Measurements from ENCODE around the gene CDX2. TPM values are rescaled to one million over a fixed set of nuclear protein-coding genes. Genes with fewer than 3 reads are reported as not detected.

Gene CDX2
- total and polyA plus RNA-seq, 10 of the 15 experiments (the other 5 are each of a cell fraction or from before 2014, with no cell fraction given): 0.15 TPM; not detected in 9

DNA sequence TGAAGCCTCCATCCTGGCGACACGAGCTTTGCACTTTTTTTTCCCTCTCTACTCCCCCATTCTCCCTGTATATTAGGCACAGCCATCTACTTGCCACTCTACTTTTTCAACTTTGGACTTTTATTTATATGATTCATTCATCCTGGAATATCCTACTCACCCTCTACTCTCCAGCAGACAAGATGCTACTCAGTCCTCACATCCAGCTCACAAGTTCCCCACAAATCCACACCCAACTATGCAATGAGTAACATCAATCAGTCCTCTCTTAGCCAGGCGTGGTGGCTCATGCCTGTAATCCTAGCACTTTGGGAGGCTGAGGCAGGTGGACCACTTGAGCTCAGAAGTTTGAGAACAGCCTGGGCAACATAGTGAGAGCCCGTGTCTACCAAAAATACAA, 43.3 kb upstream of the CDX2 start:
- SMC1A ChIA-PET (ENCODE audit: uncharacterized antibody, unreplicated experiment): interaction anchor here (0.6 to 2.6 kb wide), 9 partner anchors 9 to 127 kb away, joined by 3 to 9 read pairs (median 4); no protein-coding TSS in a partner anchor
- TF ChIP-seq HDGF (IDR thresholded peaks at IDR 0.05) (no peak), STAT1 (conservative IDR thresholded peaks at IDR 0.05) (no peak), CHD2 (IDR thresholded peaks at IDR 0.05; ENCODE audit: borderline replicate concordance, low read depth, low read length) (no peak), PAX8 (IDR thresholded peaks at IDR 0.05) (no peak), ZNF217 (IDR thresholded peaks at IDR 0.05) (no peak)
- TF ChIP-seq, protein P1, sequence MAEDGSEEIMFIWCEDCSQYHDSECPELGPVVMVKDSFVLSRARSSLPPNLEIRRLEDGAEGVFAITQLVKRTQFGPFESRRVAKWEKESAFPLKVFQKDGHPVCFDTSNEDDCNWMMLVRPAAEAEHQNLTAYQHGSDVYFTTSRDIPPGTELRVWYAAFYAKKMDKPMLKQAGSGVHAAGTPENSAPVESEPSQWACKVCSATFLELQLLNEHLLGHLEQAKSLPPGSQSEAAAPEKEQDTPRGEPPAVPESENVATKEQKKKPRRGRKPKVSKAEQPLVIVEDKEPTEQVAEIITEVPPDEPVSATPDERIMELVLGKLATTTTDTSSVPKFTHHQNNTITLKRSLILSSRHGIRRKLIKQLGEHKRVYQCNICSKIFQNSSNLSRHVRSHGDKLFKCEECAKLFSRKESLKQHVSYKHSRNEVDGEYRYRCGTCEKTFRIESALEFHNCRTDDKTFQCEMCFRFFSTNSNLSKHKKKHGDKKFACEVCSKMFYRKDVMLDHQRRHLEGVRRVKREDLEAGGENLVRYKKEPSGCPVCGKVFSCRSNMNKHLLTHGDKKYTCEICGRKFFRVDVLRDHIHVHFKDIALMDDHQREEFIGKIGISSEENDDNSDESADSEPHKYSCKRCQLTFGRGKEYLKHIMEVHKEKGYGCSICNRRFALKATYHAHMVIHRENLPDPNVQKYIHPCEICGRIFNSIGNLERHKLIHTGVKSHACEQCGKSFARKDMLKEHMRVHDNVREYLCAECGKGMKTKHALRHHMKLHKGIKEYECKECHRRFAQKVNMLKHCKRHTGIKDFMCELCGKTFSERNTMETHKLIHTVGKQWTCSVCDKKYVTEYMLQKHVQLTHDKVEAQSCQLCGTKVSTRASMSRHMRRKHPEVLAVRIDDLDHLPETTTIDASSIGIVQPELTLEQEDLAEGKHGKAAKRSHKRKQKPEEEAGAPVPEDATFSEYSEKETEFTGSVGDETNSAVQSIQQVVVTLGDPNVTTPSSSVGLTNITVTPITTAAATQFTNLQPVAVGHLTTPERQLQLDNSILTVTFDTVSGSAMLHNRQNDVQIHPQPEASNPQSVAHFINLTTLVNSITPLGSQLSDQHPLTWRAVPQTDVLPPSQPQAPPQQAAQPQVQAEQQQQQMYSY (CRISPR knock-in tag; IDR thresholded peaks at IDR 0.05): no peak
- TF ChIP-seq, protein P2, sequence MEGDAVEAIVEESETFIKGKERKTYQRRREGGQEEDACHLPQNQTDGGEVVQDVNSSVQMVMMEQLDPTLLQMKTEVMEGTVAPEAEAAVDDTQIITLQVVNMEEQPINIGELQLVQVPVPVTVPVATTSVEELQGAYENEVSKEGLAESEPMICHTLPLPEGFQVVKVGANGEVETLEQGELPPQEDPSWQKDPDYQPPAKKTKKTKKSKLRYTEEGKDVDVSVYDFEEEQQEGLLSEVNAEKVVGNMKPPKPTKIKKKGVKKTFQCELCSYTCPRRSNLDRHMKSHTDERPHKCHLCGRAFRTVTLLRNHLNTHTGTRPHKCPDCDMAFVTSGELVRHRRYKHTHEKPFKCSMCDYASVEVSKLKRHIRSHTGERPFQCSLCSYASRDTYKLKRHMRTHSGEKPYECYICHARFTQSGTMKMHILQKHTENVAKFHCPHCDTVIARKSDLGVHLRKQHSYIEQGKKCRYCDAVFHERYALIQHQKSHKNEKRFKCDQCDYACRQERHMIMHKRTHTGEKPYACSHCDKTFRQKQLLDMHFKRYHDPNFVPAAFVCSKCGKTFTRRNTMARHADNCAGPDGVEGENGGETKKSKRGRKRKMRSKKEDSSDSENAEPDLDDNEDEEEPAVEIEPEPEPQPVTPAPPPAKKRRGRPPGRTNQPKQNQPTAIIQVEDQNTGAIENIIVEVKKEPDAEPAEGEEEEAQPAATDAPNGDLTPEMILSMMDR (IDR thresholded peaks at IDR 0.05 in 2 of 3, conservative IDR thresholded peaks at IDR 0.05 in 1 of 3; ENCODE audit: control insufficient read depth in 2 of 3, extremely low read depth in 1 of 3, insufficient read depth in 1 of 3, low read depth in 3 of 3, low read length in 3 of 3): no peak
- no peaks in the 10 kb centered on the region for H3K36me3 ChIP-seq (ENCODE audit: control insufficient read depth in 2 of 2, insufficient read depth in 2 of 2, low read length in 1 of 2)
- H3K79me2 ChIP-seq (ENCODE audit: control insufficient read depth, insufficient read depth, low read length): no peaks in the 10 kb centered on the region
- H3K27me3 ChIP-seq (replicated peaks in 1 of 2; ENCODE audit: control insufficient read depth in 2 of 2, insufficient read depth in 2 of 2, low read length in 1 of 2): no peaks in the 10 kb centered on the region
- 83% methylated on average over 4 of the region's 4 CpGs for WGBS (ENCODE audit: insufficient coverage, insufficient replicate concordance, low lambda C conversion rate, missing lambda C conversion rate)
- CTCF ChIA-PET: interaction anchor here (0.6 to 1.9 kb wide), 5 partner anchors 14 to 186 kb away, joined by 3 to 7 read pairs (median 4); no protein-coding TSS in a partner anchor
- POLR2A ChIA-PET: interaction anchor here (0.8 kb wide), 1 partner anchor 36 kb away, joined by 3 read pairs; no protein-coding TSS in a partner anchor
- no TSS peak for BruUV-seq (replicated peaks)
- DNase-seq (ENCODE audit: low read depth, low spot score): no peak
- RAD21 ChIA-PET (ENCODE audit: unreplicated experiment): interaction anchor here (0.5 to 2.5 kb wide), 9 partner anchors 13 to 194 kb away, joined by 3 to 7 read pairs (median 3); no protein-coding TSS in a partner anchor
- no peaks in the 10 kb centered on the region for H3K9me3 ChIP-seq (replicated peaks; ENCODE audit: control insufficient read depth, insufficient read depth, low read length)
- no peak overlapping the region for H3K9ac ChIP-seq (ENCODE audit: control insufficient read depth, insufficient read depth, low read length)
- intact Hi-C loops (cut with micrococcal nuclease; ENCODE audit: unreplicated experiment): no loop called here
- no peak overlapping the region for H3K4me3 ChIP-seq
- H3K4me2 ChIP-seq (ENCODE audit: control insufficient read depth, insufficient read depth): no peak overlapping the region
- H3K27ac ChIP-seq (ENCODE audit: control insufficient read depth, insufficient read depth): no peak overlapping the region
- no peak for FAIRE-seq
- in situ Hi-C loops (cut with MboI): no loop called here
- peaks cover 10% of the 10 kb centered on the region for H3K4me1 ChIP-seq (ENCODE audit: control insufficient read depth, insufficient read depth, low read length)
- peak; percentile 15 for ATAC-seq
- no peaks in the 10 kb centered on the region for H4K20me1 ChIP-seq (ENCODE audit: control insufficient read depth, insufficient read depth)
- no peak overlapping the region for H2AFZ ChIP-seq (ENCODE audit: control insufficient read depth, low read depth, low read length)

All from GM12878 (cell line).